ENCODE measurements around the gene KLHDC4. TPM values are rescaled to one million over a fixed set of nuclear protein-coding genes. Genes with fewer than 3 reads are reported as not detected.

The KLHDC4 gene
- total and polyA plus RNA-seq, 10 of the 15 experiments (the other 5 are each of a cell fraction or from before 2014, with no cell fraction given): 0.80 to 62.1 (median 32.8) TPM

DNA sequence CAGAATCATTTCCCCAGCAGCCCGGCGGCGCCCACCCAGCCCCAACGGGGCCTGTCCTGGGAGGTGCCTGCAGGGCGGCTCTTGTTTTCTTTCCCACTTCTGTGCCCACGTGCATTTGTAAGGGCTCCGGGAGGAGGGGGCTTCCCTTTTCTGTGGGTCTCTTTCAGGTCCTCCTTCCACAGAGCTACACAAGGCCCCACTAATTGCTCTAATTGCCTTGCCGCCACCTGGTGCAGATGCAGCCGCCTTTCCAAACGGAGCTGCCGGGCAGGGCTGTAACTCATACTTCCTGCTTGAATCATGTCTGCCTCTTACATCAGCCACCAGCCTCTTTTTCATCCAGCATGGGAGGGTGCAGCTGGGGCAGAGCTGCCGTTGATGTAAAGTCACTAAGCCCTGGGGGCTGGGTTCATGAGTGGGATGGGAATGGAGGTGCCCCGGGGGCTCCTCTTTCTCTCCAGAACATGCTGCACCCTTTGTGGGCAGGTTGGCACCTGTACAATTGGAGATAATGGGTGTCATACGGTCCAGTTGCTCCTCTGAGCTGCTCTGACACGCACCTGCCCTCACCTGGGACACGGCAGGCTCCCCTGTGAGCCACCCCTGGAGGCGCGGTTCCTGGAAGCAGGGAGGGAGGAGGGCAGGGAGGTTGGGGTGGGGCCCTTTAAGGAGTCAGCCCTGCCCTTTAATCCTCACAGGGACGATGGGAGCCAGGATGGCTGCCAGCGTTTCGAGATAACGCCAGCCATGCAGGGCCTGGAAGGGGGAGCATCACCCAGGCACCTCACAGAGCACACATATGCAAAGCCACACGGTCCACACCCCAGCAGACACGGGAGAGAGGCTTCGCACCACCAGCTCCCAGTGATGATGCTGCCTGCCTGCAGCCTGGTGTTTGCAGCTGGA lies 41.1 kb upstream of the KLHDC4 start (continued):
- TF ChIP-seq, protein P1, sequence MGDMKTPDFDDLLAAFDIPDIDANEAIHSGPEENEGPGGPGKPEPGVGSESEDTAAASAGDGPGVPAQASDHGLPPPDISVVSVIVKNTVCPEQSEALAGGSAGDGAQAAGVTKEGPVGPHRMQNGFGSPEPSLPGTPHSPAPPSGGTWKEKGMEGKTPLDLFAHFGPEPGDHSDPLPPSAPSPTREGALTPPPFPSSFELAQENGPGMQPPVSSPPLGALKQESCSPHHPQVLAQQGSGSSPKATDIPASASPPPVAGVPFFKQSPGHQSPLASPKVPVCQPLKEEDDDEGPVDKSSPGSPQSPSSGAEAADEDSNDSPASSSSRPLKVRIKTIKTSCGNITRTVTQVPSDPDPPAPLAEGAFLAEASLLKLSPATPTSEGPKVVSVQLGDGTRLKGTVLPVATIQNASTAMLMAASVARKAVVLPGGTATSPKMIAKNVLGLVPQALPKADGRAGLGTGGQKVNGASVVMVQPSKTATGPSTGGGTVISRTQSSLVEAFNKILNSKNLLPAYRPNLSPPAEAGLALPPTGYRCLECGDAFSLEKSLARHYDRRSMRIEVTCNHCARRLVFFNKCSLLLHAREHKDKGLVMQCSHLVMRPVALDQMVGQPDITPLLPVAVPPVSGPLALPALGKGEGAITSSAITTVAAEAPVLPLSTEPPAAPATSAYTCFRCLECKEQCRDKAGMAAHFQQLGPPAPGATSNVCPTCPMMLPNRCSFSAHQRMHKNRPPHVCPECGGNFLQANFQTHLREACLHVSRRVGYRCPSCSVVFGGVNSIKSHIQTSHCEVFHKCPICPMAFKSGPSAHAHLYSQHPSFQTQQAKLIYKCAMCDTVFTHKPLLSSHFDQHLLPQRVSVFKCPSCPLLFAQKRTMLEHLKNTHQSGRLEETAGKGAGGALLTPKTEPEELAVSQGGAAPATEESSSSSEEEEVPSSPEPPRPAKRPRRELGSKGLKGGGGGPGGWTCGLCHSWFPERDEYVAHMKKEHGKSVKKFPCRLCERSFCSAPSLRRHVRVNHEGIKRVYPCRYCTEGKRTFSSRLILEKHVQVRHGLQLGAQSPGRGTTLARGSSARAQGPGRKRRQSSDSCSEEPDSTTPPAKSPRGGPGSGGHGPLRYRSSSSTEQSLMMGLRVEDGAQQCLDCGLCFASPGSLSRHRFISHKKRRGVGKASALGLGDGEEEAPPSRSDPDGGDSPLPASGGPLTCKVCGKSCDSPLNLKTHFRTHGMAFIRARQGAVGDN (IDR thresholded peaks at IDR 0.05): no peak
- no peak for TF ChIP-seq RAD51 (IDR thresholded peaks at IDR 0.05)

DNA sequence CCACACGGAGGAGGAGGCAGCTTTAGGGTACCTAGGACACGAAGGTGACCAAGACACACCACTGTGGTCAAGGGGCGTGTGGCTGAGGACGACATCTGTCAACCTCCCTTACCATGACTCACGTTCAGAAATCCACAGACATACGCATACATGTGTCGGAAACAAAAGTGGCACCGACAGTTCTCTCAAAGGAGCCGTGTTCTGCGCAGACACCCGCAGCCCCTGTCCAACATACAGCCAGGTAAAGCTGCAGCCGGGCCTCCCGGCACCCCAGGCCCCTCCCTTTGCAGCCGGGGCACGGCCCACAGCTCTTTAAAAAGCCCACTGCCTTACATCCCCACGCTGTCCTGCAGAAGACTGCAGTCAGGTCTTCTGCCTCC lies 40.5 kb upstream of the KLHDC4 start:
- WGBS (ENCODE audit: insufficient coverage, insufficient replicate concordance, low lambda C conversion rate, missing lambda C conversion rate): 32% methylated on average over 16 of the region's 16 CpGs
- no peaks in the 10 kb centered on the region for H3K36me3 ChIP-seq (ENCODE audit: control insufficient read depth in 2 of 2, insufficient read depth in 2 of 2, low read length in 1 of 2)
- intact Hi-C loops (cut with micrococcal nuclease; ENCODE audit: unreplicated experiment): no loop called here
- H3K27ac ChIP-seq (ENCODE audit: control insufficient read depth, insufficient read depth): peak overlapping the region; percentile 78; the same call in 1 of the 2 replicates
- no TSS peak for BruUV-seq (replicated peaks)
- CTCF ChIA-PET: interaction anchor here (0.6 to 8.7 kb wide), 6 partner anchors 13 to 205 kb away, joined by 3 to 153 read pairs (median 8); no protein-coding TSS in a partner anchor
- DNase-seq (ENCODE audit: low read depth, low spot score): no peak
- TF ChIP-seq, protein P2, sequence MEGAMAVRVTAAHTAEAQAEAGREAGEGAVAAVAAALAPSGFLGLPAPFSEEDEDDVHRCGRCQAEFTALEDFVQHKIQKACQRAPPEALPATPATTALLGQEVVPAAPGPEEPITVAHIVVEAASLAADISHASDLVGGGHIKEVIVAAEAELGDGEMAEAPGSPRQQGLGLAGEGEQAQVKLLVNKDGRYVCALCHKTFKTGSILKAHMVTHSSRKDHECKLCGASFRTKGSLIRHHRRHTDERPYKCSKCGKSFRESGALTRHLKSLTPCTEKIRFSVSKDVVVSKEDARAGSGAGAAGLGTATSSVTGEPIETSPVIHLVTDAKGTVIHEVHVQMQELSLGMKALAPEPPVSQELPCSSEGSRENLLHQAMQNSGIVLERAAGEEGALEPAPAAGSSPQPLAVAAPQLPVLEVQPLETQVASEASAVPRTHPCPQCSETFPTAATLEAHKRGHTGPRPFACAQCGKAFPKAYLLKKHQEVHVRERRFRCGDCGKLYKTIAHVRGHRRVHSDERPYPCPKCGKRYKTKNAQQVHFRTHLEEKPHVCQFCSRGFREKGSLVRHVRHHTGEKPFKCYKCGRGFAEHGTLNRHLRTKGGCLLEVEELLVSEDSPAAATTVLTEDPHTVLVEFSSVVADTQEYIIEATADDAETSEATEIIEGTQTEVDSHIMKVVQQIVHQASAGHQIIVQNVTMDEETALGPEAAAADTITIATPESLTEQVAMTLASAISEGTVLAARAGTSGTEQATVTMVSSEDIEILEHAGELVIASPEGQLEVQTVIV (IDR thresholded peaks at IDR 0.05; ENCODE audit: borderline replicate concordance, partially characterized antibody): no peak
- TF ChIP-seq CBFB (IDR thresholded peaks at IDR 0.05; ENCODE audit: low read depth): no peak
- no peak for FAIRE-seq
- no peaks in the 10 kb centered on the region for H3K27me3 ChIP-seq (replicated peaks in 1 of 2; ENCODE audit: control insufficient read depth in 2 of 2, insufficient read depth in 2 of 2, low read length in 1 of 2)
- SMC1A ChIA-PET (ENCODE audit: uncharacterized antibody, unreplicated experiment): interaction anchor here (2.2 to 3.2 kb wide), 2 partner anchors 26 to 43 kb away, joined by 6 to 27 read pairs; no protein-coding TSS in a partner anchor
- no peaks in the 10 kb centered on the region for H4K20me1 ChIP-seq (ENCODE audit: control insufficient read depth, insufficient read depth)
- in situ Hi-C loops (cut with MboI): no loop called here
- H3K79me2 ChIP-seq (ENCODE audit: control insufficient read depth, insufficient read depth, low read length): no peaks in the 10 kb centered on the region
- H2AFZ ChIP-seq (ENCODE audit: control insufficient read depth, low read depth, low read length): peak overlapping the region; percentile 78
- RAD21 ChIA-PET (ENCODE audit: unreplicated experiment): interaction anchor here (1.7 to 8.3 kb wide), 2 partner anchors 26 to 65 kb away, joined by 7 to 138 read pairs; no protein-coding TSS in a partner anchor
- no peaks in the 10 kb centered on the region for H3K9me3 ChIP-seq (replicated peaks; ENCODE audit: control insufficient read depth, insufficient read depth, low read length)
- POLR2A ChIA-PET: interaction anchor here (1.1 to 6.7 kb wide), 2 partner anchors 26 to 65 kb away, joined by 4 to 39 read pairs; no protein-coding TSS in a partner anchor
- H3K4me2 ChIP-seq (ENCODE audit: control insufficient read depth, insufficient read depth): peak overlapping the region; percentile 64
- H3K9ac ChIP-seq (ENCODE audit: control insufficient read depth, insufficient read depth, low read length): peak overlapping the region; percentile 64; the same call in 1 of the 2 replicates
- H3K4me3 ChIP-seq: peak overlapping the region; percentile 24; the same call in 1 of the 2 replicates
- peaks cover 55% of the 10 kb centered on the region for H3K4me1 ChIP-seq (ENCODE audit: control insufficient read depth, insufficient read depth, low read length)
- no peak for ATAC-seq

Data from GM12878 (cell line).